SK-N-MC (cell line): ENCODE data around the gene S100PBP.

Experiments
- EZH2 ChIP-seq: fragments of 200-600 bp; sonication (generic); IDR thresholded peaks from one replicate; pipeline ENCODE4 v1.6.1; 2017; ENCODE audit warnings: antibody characterized with exemption
- POLR2AphosphoS5 ChIP-seq: IDR thresholded peaks from 2 replicates; pipeline ENCODE4 v1.6.1; 2012; ENCODE audit warnings: mild to moderate bottlenecking, low read depth, low read length, borderline replicate concordance

GRCh38 chr1:32888134-32888533 is 70.7 kb downstream of the S100PBP start:
- TF ChIP-seq EZH2 (no peak), POLR2AphosphoS5 (no peak)
